Dedifferentiated amniotic fluid mesenchymal stem cell (primary cell): ENCODE results near the gene ATRNL1.
"Not testable (repeated sequence)": the region's sequence is repeated elsewhere in the genome, so short reads cannot be mapped to it uniquely, and the experiment has no call there.

ENCODE experiments used
- DNase-seq: peaks from one replicate; pipeline ENCODE4 v3.0.0-alpha.2; 2016; ENCODE audit errors: extremely low spot score

ATRNL1 gene

DNA sequence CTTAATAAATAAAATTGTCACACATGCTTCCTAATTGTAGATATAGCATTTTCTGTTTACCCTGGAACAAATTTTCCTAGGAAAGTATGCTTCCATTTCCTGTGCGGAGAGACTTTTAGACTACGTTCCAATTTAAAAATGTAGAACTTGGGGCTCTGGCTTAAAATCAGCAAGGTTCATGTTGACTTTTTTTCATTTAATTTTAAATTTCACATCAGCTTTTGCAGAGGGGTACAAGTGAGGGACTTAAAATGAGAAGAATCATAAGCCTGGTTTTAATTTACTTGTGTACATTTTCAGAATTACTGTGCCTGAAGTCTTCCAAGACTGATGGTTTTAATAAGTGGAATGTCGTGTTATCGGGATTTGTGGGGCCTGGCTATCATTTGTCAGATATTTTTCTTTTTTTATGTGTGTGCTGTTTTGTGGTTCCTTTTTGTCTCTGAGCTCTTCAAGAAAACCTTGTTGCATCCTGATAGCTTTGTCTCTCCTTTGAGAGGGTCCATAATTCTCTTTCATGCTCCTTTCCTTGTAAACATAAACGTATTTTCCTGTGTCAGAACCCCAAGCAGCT is 8.8 kb upstream of the ATRNL1 start:
- no peak for DNase-seq

DNA sequence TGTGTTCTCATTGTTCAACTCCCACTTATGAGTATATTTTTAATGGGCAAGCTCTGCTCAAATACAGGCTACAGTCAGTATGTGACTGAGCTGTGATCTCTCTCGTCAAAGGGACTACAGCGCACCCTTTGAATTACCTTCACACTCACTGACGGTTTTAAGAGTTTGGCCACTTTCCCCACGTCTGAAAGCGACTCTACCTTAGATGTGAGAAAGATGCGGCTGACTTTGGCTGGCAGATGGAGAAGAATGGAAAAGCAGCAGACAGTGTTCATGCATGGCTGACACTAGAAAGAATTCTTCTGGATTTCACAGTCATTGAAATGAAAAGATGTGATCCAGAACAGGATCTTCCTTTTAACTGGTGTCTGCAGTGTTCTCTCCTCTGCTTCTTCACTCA is 2.0 kb upstream of the ATRNL1 start:
- no peak for DNase-seq

- DNase-seq, result no peak
These were observed 959 bp upstream of the ATRNL1 start for GRCh38 chr10:115092258-115092554.

DNA sequence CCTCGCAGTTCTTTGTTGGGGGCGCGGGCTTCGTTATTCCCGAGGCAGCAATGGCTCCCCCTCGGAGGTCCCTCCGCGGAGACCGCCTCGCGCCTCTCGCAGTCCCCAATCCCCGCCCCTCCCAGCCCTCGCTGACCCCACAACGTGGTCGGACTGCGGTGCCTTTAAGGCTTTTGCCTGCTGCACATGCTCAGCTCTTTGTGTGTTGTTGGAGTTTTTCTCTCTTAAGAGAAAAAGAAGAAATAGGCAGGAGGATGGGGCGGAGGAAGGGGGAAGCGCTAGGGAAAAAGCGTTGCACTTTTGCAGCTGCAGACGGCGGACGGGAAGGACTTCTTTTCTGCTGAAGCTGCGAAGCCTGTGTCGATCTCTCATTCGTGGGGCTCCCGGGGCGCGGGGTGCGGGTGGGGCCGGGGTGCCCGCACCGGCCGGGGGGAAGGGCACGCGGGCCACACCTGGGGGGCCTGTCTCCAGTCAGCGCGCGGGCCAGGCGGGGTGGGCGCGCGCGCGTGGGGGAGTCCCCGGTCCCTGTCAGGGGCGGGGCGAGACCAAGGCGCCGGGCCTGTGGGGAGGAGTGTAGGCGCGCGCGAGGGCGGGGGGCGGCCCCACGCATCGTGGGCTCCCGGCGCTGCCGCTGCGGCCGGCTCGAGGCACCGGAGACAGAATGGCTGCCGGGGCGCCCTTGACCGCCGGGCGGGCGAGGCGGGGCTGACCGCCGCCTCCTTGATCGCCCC is 445 bp upstream of the ATRNL1 start:
- DNase-seq, result peak; percentile 37

- no peak for DNase-seq
These were observed 727 bp downstream of the ATRNL1 start for GRCh38 chr10:115093776-115094408.

DNA sequence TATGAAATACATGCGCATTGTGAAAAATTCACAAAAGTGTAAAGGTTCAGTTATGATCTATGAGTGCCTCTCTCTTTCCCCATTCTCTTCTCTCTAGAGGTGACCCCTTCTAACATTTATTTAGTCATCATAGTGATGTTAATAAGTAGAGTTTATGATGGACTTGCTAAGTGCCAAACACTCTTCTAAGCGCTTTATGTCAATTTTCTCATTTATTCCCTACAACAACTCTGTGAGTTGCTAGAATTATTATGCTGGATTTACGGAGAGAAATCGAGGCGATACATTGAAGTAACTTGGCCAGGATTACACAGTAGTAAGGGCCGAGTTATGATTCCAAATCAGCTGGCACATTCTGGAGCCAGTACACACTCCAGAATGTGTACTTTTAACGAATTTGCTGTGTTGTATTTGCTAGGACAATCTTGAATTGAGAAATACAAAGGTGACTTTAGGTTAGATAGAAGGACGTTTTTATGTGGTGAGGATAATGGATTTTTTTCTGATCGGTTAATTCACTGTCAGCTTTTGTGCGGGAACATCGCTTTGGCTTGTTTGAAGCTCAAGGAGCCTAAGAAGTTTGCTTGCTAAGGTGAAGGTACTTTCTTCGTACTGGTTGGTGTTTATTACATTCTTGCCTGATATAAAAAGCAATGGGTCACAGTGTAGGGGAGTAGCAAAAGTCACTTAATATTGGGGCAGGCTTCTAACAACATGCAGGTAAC is 1.4 kb downstream of the ATRNL1 start:
- no peak for DNase-seq

DNA sequence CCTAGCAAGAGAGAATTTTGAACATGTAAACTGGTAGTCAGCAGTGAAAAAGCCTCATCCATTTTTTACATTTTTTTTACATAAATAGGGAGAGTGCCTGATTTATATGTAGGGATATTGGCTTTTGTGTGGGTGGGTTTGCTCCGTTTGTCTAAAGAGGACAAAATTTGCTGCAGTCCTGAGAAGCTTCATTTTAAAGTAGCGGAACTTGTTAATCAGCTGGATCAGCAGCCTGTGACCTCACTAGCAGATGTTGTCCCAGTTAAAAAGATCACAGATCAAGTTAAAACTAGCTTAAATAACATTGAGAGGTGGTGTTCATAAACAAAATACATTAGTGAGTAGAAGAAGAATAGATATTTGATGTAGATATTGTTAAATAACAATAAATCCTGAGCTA is 2.6 kb downstream of the ATRNL1 start:
- DNase-seq, result no peak

DNA sequence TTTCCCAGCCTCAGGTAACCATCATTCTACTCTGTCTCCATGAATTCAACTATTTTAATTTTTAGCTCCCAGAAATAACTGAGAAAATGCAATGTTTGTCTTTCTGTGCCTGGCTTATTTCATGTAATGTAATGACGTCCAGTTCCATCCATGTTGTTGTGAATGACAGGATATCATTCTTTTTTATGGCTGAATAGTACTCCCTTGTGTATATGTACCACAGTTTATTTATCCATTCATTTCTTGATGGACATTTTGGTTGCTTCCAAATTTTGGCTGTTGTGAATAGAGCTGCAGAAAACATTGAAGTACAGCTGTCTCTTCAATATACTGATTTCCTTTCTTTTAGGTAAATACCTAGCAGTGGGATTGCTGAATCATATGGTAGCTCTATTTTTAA is 10.5 kb downstream of the ATRNL1 start:
- DNase-seq, result no peak

GRCh38 chr10:115105411-115105810 is 12.2 kb downstream of the ATRNL1 start:
- not testable (repeated sequence) for DNase-seq

GRCh38 chr10:115107830-115108229 is 14.7 kb downstream of the ATRNL1 start:
- no peak for DNase-seq

- no peak for DNase-seq
These were observed 24.1 kb downstream of the ATRNL1 start for GRCh38 chr10:115117301-115117700.

- no peak for DNase-seq
These were observed 25.2 kb downstream of the ATRNL1 start for GRCh38 chr10:115118346-115118745.

- no peak for DNase-seq
These were observed 32.3 kb downstream of the ATRNL1 start for GRCh38 chr10:115125505-115125904.

DNA sequence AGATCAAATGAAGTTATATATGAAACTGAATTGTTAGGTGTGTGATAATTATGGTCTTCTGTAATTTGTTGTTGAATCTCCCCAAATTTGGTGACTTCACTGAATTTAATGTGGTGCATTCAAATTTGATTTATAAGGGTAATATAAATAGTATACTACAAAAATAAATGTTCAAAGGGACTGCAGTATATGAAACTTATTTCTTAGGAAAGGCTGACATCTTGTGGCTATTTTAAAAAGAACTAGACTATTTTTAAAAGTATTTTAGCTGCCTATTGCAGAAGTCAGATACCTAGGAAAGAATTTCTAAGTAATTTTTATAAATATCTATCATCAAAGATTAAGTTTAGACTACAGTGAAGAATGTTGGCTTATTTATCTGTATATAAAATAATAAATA is 36.6 kb downstream of the ATRNL1 start:
- peak; percentile 64 for DNase-seq

- DNase-seq, result no peak
These were observed 43.5 kb downstream of the ATRNL1 start for GRCh38 chr10:115136616-115137015.

- DNase-seq, result peak; percentile 40
These were observed 48.1 kb downstream of the ATRNL1 start for GRCh38 chr10:115141254-115141653.

- no peak for DNase-seq
These were observed 64.2 kb downstream of the ATRNL1 start for GRCh38 chr10:115157357-115157756.

GRCh38 chr10:115163129-115163528 is 70.0 kb downstream of the ATRNL1 start:
- no peak for DNase-seq

- DNase-seq, result no peak
These were observed 71.1 kb downstream of the ATRNL1 start for GRCh38 chr10:115164220-115164619.

DNA sequence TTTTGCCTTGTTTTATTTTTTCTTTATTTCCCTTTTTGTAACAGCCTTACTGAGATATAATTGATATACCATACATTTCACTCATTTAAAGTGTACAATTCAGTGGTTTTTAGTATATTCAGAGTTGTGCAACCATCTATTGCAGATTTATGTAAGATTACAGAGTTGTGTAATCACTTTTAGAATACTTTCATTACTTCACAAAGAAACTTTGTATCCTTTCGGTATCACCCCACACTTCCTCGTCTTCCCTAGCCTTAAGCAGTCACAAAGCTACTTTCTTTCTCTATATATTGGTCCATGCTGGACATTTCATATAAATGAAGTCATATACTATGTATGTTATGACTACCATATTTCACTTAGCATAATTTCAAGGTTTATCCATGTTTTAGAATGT is 74.6 kb downstream of the ATRNL1 start:
- no peak for DNase-seq

DNA sequence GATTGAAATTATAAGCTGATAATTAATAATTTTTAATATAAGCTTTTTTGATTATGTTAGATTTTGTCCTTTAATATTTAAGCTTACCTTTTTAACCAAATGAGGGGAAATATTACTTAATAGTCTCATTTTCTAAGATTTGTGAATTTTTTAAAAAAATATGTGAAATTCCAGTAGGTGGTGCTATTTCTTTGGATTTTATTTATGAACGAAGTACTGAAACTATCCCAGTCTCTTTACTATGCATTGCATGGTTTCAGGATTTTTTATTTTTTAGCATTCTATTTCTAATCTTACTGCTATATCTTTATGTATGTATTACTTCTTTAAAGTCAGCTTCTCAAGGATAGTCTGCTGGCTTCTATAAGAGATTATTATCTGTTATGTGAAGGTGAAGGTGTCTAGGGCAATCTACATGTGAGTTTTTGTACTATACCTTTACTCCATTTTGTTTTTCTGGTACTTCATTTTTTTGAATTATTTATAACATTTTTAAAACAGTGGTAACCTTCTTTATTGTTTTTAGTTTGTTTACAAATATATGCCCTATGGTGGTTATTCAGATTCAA is 78.3 kb downstream of the ATRNL1 start:
- DNase-seq, result peak; percentile 54

DNA sequence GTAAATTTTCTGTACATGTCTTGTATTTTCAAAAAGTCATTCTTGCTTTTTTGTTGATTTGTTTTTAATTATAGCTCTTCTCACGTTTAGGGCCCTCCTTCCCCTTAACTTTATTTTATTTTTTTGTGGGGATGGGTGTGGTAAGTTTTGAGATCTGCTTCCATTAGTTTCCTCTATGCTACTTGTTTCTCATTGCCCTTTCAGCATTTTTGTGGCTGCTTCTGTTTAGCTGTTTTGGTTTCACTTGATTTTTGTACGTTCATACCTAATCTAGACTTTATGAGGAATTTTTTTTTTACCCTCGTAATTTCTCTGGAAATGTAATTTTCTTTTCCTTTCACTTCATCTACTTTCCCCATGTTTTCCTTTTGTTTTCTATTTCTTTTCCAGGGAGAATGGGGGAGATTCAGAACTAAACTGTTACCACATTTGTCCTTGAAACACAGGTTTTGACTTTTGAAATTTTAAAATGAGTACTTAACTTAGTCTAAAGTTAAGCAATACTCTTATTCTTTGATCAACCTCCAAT is 80.8 kb downstream of the ATRNL1 start:
- no peak for DNase-seq
